DND-41 (cell line): ENCODE data around the gene SEMA6A.

ENCODE experiments used
- EZH2 ChIP-seq: IDR thresholded peaks from 3 replicates; pipeline ENCODE4 v1.6.1; 2012; ENCODE audit warnings: borderline replicate concordance, low read depth, mild to moderate bottlenecking, moderate library complexity, low read length, inconsistent platforms; ENCODE audit not compliant: severe bottlenecking
- TF ChIP-seq, protein P1 (sequence below): IDR thresholded peaks from 2 replicates; pipeline ENCODE4 v1.5.1; 2012; ENCODE audit warnings: borderline replicate concordance, low read length, moderate library complexity, mild to moderate bottlenecking; ENCODE audit not compliant: poor library complexity, severe bottlenecking; ENCODE audit errors: extremely low read depth

DNA sequence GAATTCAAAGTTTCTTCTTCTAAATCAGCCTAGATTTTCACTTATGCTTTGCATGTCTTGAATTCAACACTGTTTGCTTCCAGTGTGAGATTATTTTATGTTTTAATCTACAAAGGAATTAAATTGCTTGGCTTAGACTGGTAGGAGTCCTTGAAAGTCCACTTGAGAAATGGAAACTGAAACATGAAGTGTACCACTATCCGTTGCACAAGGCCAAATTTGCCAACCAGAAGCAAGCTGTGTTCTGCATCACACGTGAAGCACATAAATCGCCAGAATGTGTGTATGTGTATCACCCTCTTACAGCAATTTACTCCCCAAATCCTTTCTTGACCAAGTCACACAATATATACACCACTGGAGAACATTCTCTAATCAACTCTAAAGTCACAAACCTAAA lies 10.3 kb downstream of the SEMA6A start:
- TF ChIP-seq, protein P1, sequence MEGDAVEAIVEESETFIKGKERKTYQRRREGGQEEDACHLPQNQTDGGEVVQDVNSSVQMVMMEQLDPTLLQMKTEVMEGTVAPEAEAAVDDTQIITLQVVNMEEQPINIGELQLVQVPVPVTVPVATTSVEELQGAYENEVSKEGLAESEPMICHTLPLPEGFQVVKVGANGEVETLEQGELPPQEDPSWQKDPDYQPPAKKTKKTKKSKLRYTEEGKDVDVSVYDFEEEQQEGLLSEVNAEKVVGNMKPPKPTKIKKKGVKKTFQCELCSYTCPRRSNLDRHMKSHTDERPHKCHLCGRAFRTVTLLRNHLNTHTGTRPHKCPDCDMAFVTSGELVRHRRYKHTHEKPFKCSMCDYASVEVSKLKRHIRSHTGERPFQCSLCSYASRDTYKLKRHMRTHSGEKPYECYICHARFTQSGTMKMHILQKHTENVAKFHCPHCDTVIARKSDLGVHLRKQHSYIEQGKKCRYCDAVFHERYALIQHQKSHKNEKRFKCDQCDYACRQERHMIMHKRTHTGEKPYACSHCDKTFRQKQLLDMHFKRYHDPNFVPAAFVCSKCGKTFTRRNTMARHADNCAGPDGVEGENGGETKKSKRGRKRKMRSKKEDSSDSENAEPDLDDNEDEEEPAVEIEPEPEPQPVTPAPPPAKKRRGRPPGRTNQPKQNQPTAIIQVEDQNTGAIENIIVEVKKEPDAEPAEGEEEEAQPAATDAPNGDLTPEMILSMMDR, result no peak
- TF ChIP-seq EZH2, result no peak
